Upper lobe of right lung (tissue), 1 donor: ENCODE results near the gene GARRE1. TPM values are rescaled to one million over a fixed set of nuclear protein-coding genes. Genes with fewer than 3 reads are reported as not detected.

Experiments used
- ATAC-seq: fragments of 200-7000 bp; cut with Tn5 transposase; one replicate; pipeline ENCODE4 v1.9.1; 2020; ENCODE audit warnings: mild to moderate bottlenecking, moderate library complexity
- DNase-seq: peaks from one replicate; pipeline ENCODE4 v3.0.0-alpha.2; 2020
- H3K27ac ChIP-seq: fragments of 200-600 bp; one replicate; pipeline ENCODE4 v1.8.0; 2022
- H3K27me3 ChIP-seq: fragments of 200-600 bp; one replicate; pipeline ENCODE4 v1.8.0; 2022; ENCODE audit warnings: mild to moderate bottlenecking
- H3K36me3 ChIP-seq: fragments of 200-600 bp; one replicate; pipeline ENCODE4 v1.8.0; 2022
- H3K4me1 ChIP-seq: fragments of 200-600 bp; one replicate; pipeline ENCODE4 v1.8.0; 2022
- H3K4me3 ChIP-seq: fragments of 200-600 bp; one replicate; pipeline ENCODE4 v1.8.0; 2022; ENCODE audit warnings: mild to moderate bottlenecking
- H3K9me3 ChIP-seq: fragments of 200-600 bp; one replicate; pipeline ENCODE4 v1.8.0; 2022
- CTCF ChIP-seq: fragments of 200-600 bp; IDR thresholded peaks from one replicate; pipeline ENCODE4 v1.8.0; 2022; ENCODE audit warnings: antibody characterized with exemption
- intact Hi-C: fragments of 100-400 bp; cut with DNase I; formaldehyde crosslinking; loops from one replicate; pipeline ENCODE4 v1.11.0; 2022
- total RNA-seq: library from RNA; stranded (reverse); fragmentation: NEBNext Ultra II Directional; extraction: Animal tissue kit (Norgen Biotek cat#: 25700); gene quantifications from one replicate; pipeline ENCODE4 v1.2.1, GENCODE V29; 2021
- donor health status: DM: no; HTN: yes; CAD: no; lungs with severe emphysema.

GARRE1 gene
- total RNA-seq, 1 donor from 2014 or later: 41.3 TPM

GRCh38 chr19:34254698-34255432 lies 511 bp downstream of the GARRE1 start:
- H3K27ac ChIP-seq: peak overlapping the region; percentile 78
- ATAC-seq: peak; percentile 77
- intact Hi-C loops: no loop called here

GRCh38 chr19:34255546-34255945 lies 1.2 kb downstream of the GARRE1 start:
- H3K4me3 ChIP-seq: peak overlapping the region; percentile 79
- ATAC-seq: no peak
- H3K36me3 ChIP-seq: no peaks in the 10 kb centered on the region
- DNase-seq: no peak
- peaks cover 34% of the 10 kb centered on the region for H3K4me1 ChIP-seq
- H3K9me3 ChIP-seq: no peaks in the 10 kb centered on the region
- TF ChIP-seq CTCF: no peak
- intact Hi-C loops: no loop called here
- H3K27ac ChIP-seq: peak overlapping the region; percentile 78
- H3K27me3 ChIP-seq: no peaks in the 10 kb centered on the region

More at GRCh38 chr19:34254698-34255432, 511 bp downstream of the GARRE1 start:
- TF ChIP-seq CTCF: no peak
- Histone ChIP-seq H3K36me3 (no peaks in the 10 kb centered on the region), H3K9me3 (no peaks in the 10 kb centered on the region), H3K4me3 (peak overlapping the region; percentile 79), H3K27me3 (no peaks in the 10 kb centered on the region), H3K4me1 (peaks cover 31% of the 10 kb centered on the region)
- peak; percentile 84 for DNase-seq

- no peak for TF ChIP-seq CTCF
- no peak overlapping the region for H3K4me3 ChIP-seq
- H3K9me3 ChIP-seq: no peaks in the 10 kb centered on the region
- intact Hi-C loops: no loop called here
- DNase-seq (no peak), ATAC-seq (no peak)
- H3K36me3 ChIP-seq: no peaks in the 10 kb centered on the region
- peaks cover 45% of the 10 kb centered on the region for H3K4me1 ChIP-seq
- H3K27ac ChIP-seq: no peak overlapping the region
- no peaks in the 10 kb centered on the region for H3K27me3 ChIP-seq
These were observed 2.6 kb downstream of the GARRE1 start for GRCh38 chr19:34256835-34257558.

- DNase-seq (no peak), ATAC-seq (no peak)
- Histone ChIP-seq H3K4me3 (no peak overlapping the region), H3K36me3 (no peaks in the 10 kb centered on the region), H3K27ac (no peak overlapping the region), H3K27me3 (no peaks in the 10 kb centered on the region), H3K9me3 (no peaks in the 10 kb centered on the region), H3K4me1 (peaks cover 45% of the 10 kb centered on the region)
- TF ChIP-seq CTCF: no peak
- intact Hi-C loops: no loop called here
These were observed 3.2 kb downstream of the GARRE1 start for GRCh38 chr19:34257559-34257924.

- no peak for DNase-seq
- Histone ChIP-seq H3K4me1 (peaks cover 40% of the 10 kb centered on the region), H3K27ac (no peak overlapping the region), H3K9me3 (no peaks in the 10 kb centered on the region), H3K36me3 (no peaks in the 10 kb centered on the region), H3K4me3 (no peak overlapping the region), H3K27me3 (no peaks in the 10 kb centered on the region)
- intact Hi-C loops: no loop called here
- no peak for ATAC-seq
- TF ChIP-seq CTCF: no peak
These were observed 5.2 kb downstream of the GARRE1 start for GRCh38 chr19:34259367-34260095.
